HFFc6 (cell line): Measurements from ENCODE around the gene FRMD4A. TPM values are rescaled to one million over a fixed set of nuclear protein-coding genes. Genes with fewer than 3 reads are reported as not detected.

Experiments used
- DNase-seq: peaks from one replicate; pipeline ENCODE4 v3.0.0-alpha.2; 2018
- H3K27ac Mint-ChIP-seq: 2 replicates; pipeline ENCODE4 v1.8.0; 2020; ENCODE audit warnings: mild to moderate bottlenecking, mixed read lengths
- H3K27me3 Mint-ChIP-seq: 2 replicates; pipeline ENCODE4 v1.8.0; 2021; ENCODE audit warnings: mild to moderate bottlenecking, moderate library complexity, mixed read lengths; ENCODE audit not compliant: insufficient read depth
- H3K36me3 Mint-ChIP-seq: 2 replicates; pipeline ENCODE4 v1.8.0; 2021; ENCODE audit warnings: low read depth, mixed read lengths
- H3K4me1 Mint-ChIP-seq: 2 replicates; pipeline ENCODE4 v1.8.0; 2020; ENCODE audit warnings: low read depth, mixed read lengths
- H3K4me3 Mint-ChIP-seq: 2 replicates; pipeline ENCODE4 v1.8.0; 2020; ENCODE audit warnings: mild to moderate bottlenecking, moderate library complexity, mixed read lengths
- H3K9me3 Mint-ChIP-seq: 2 replicates; pipeline ENCODE4 v1.8.0; 2020; ENCODE audit warnings: mild to moderate bottlenecking, mixed read lengths
- CTCF ChIP-seq: fragments of 200-600 bp; sonication (generic); IDR thresholded peaks from 2 replicates; pipeline ENCODE4 v1.5.0; 2021; ENCODE audit warnings: antibody characterized with exemption, mild to moderate bottlenecking
- total RNA-seq, 6 experiments: library from RNA; stranded (reverse); fragmentation: NEBNext Ultra II Directional; extraction: Animal tissue kit (Norgen Biotek cat#: 25700); gene quantifications; 2 replicates in 1 of 6; 3 replicates in 5 of 6; pipeline ENCODE4 v1.2.3, GENCODE V29; 2021

FRMD4A gene
- total RNA-seq, 6 experiments from 2014 or later = 76.7 to 117 (median 92.3) TPM

- DNase-seq = peak; percentile 22
- H3K36me3 Mint-ChIP-seq = no peaks in the 10 kb centered on the region
- no peak for TF ChIP-seq CTCF
- peaks cover 24% of the 10 kb centered on the region for H3K4me1 Mint-ChIP-seq
- peaks cover 3% of the 10 kb centered on the region for H3K27me3 Mint-ChIP-seq
- no peaks in the 10 kb centered on the region for H3K9me3 Mint-ChIP-seq
- H3K27ac Mint-ChIP-seq = no peak overlapping the region; the same call in 1 of the 2 replicates
- H3K4me3 Mint-ChIP-seq = peak overlapping the region; percentile 51; the same call in 1 of the 2 replicates
Measured at GRCh38 chr10:14086596-14086995, 244.1 kb downstream of the FRMD4A start.

GRCh38 chr10:14084875-14085274 lies 245.8 kb downstream of the FRMD4A start:
- DNase-seq = no peak
- H3K36me3 Mint-ChIP-seq = no peaks in the 10 kb centered on the region

GRCh38 chr10:14080795-14081194 lies 249.9 kb downstream of the FRMD4A start:
- Mint-ChIP-seq H3K4me1 (peaks cover 20% of the 10 kb centered on the region), H3K27ac (no peak overlapping the region), H3K27me3 (peaks cover 4% of the 10 kb centered on the region), H3K36me3 (no peaks in the 10 kb centered on the region), H3K9me3 (no peaks in the 10 kb centered on the region), H3K4me3 (no peak overlapping the region)
- DNase-seq = no peak
- no peak for TF ChIP-seq CTCF

More at GRCh38 chr10:14084875-14085274, 245.8 kb downstream of the FRMD4A start:
- Mint-ChIP-seq H3K4me1 (peaks cover 24% of the 10 kb centered on the region), H3K27ac (no peak overlapping the region), H3K9me3 (no peaks in the 10 kb centered on the region), H3K27me3 (peaks cover 6% of the 10 kb centered on the region), H3K4me3 (no peak overlapping the region)
- no peak for TF ChIP-seq CTCF

GRCh38 chr10:14077430-14077829 lies 253.3 kb downstream of the FRMD4A start:
- H3K36me3 Mint-ChIP-seq = peaks cover 5% of the 10 kb centered on the region
- peaks cover 38% of the 10 kb centered on the region for H3K4me1 Mint-ChIP-seq
- no peaks in the 10 kb centered on the region for H3K9me3 Mint-ChIP-seq
- peaks cover 6% of the 10 kb centered on the region for H3K27me3 Mint-ChIP-seq
- no peak for TF ChIP-seq CTCF
- DNase-seq = no peak
- H3K4me3 Mint-ChIP-seq = no peak overlapping the region
- H3K27ac Mint-ChIP-seq = no peak overlapping the region

GRCh38 chr10:14074062-14074884 lies 256.5 kb downstream of the FRMD4A start:
- peaks cover 5% of the 10 kb centered on the region for H3K36me3 Mint-ChIP-seq
- H3K27ac Mint-ChIP-seq = peak overlapping the region; percentile 84
- peaks cover 51% of the 10 kb centered on the region for H3K4me1 Mint-ChIP-seq
- no peak for TF ChIP-seq CTCF
- H3K9me3 Mint-ChIP-seq = no peaks in the 10 kb centered on the region
- peak; percentile 100 for DNase-seq
- peak overlapping the region; percentile 71 for H3K4me3 Mint-ChIP-seq
- H3K27me3 Mint-ChIP-seq = 0 out of 2 replicates have a peak, but pooled peaks cover 2% of the 10 kb centered on the region
